Measurements from ENCODE around the gene AUNIP.
"Not testable (repeated sequence)": the region's sequence is repeated elsewhere in the genome, so short reads cannot be mapped to it uniquely, and the experiment has no call there.

AUNIP gene

GRCh38 chr1:25845664-25846063, 13.6 kb downstream of the AUNIP start:
- ATAC-seq (replicated peaks) (no peak), DNase-seq (no peak)
- Mint-ChIP-seq H3K36me3 (ENCODE audit: insufficient read depth) (no peaks in the 10 kb centered on the region), H3K9me3 (no peaks in the 10 kb centered on the region), H3K27ac (no peak overlapping the region), H3K4me1 (ENCODE audit: low read depth in 2 of 2) (no peaks in the 10 kb centered on the region), H3K4me3 (no peak overlapping the region), H3K27me3 (no peaks in the 10 kb centered on the region)

- Mint-ChIP-seq H3K36me3 (ENCODE audit: insufficient read depth) (no peaks in the 10 kb centered on the region), H3K4me3 (no peak overlapping the region), H3K27ac (no peak overlapping the region), H3K27me3 (no peaks in the 10 kb centered on the region), H3K4me1 (ENCODE audit: low read depth in 2 of 2) (no peaks in the 10 kb centered on the region), H3K9me3 (no peaks in the 10 kb centered on the region)
- no peak for ATAC-seq (replicated peaks)
- no peak for DNase-seq
Measured at GRCh38 chr1:25844536-25845337, 14.5 kb downstream of the AUNIP start.

- Mint-ChIP-seq H3K36me3 (ENCODE audit: insufficient read depth) (no peaks in the 10 kb centered on the region), H3K4me1 (ENCODE audit: low read depth in 2 of 2) (no peaks in the 10 kb centered on the region), H3K4me3 (no peak overlapping the region), H3K27me3 (no peaks in the 10 kb centered on the region), H3K9me3 (no peaks in the 10 kb centered on the region), H3K27ac (no peak overlapping the region)
- DNase-seq (no peak), ATAC-seq (replicated peaks) (no peak)
Measured at GRCh38 chr1:25843483-25843882, 15.8 kb downstream of the AUNIP start.

GRCh38 chr1:25839808-25840207, 19.4 kb downstream of the AUNIP start:
- not testable (repeated sequence) for DNase-seq; H3K27ac Mint-ChIP-seq; H3K4me3 Mint-ChIP-seq; ATAC-seq (replicated peaks); H3K9me3 Mint-ChIP-seq; H3K27me3 Mint-ChIP-seq; H3K4me1 Mint-ChIP-seq (ENCODE audit: low read depth in 2 of 2); H3K36me3 Mint-ChIP-seq (ENCODE audit: insufficient read depth)

- ATAC-seq (replicated peaks): no peak
- Mint-ChIP-seq H3K27ac (no peak overlapping the region), H3K27me3 (no peaks in the 10 kb centered on the region), H3K36me3 (ENCODE audit: insufficient read depth) (peaks cover 14% of the 10 kb centered on the region), H3K4me3 (no peak overlapping the region), H3K4me1 (ENCODE audit: low read depth in 2 of 2) (no peaks in the 10 kb centered on the region), H3K9me3 (no peaks in the 10 kb centered on the region)
- DNase-seq: no peak
Measured at GRCh38 chr1:25837262-25837875, 21.9 kb downstream of the AUNIP start.

- ATAC-seq (replicated peaks) (no peak), DNase-seq (no peak)
- Mint-ChIP-seq H3K27ac (peak overlapping the region in 1 of 2 donors; percentile 23), H3K4me1 (ENCODE audit: low read depth in 2 of 2) (no peaks in the 10 kb centered on the region), H3K4me3 (no peak overlapping the region), H3K9me3 (no peaks in the 10 kb centered on the region), H3K27me3 (no peaks in the 10 kb centered on the region), H3K36me3 (ENCODE audit: insufficient read depth) (peaks cover 14% of the 10 kb centered on the region)
Measured at GRCh38 chr1:25836695-25837094, 22.6 kb downstream of the AUNIP start.

GRCh38 chr1:25834894-25835293, 24.4 kb downstream of the AUNIP start:
- DNase-seq: no peak
- H3K27ac Mint-ChIP-seq: no peak overlapping the region
- no peaks in the 10 kb centered on the region for H3K9me3 Mint-ChIP-seq
- H3K4me3 Mint-ChIP-seq: no peak overlapping the region
- no peaks in the 10 kb centered on the region for H3K27me3 Mint-ChIP-seq
- peaks cover 29% of the 10 kb centered on the region for H3K36me3 Mint-ChIP-seq (ENCODE audit: insufficient read depth)
- H3K4me1 Mint-ChIP-seq (ENCODE audit: low read depth in 2 of 2): no peaks in the 10 kb centered on the region
- no peak for ATAC-seq (replicated peaks)

- H3K36me3 Mint-ChIP-seq (ENCODE audit: insufficient read depth): peaks cover 43% of the 10 kb centered on the region
- H3K4me3 Mint-ChIP-seq: no peak overlapping the region
- ATAC-seq (replicated peaks) (no peak), DNase-seq (no peak)
- H3K9me3 Mint-ChIP-seq: no peaks in the 10 kb centered on the region
- H3K27ac Mint-ChIP-seq: no peak overlapping the region
- peaks cover 0 to 2% of the 10 kb centered on the region in 2 donors for H3K4me1 Mint-ChIP-seq (ENCODE audit: low read depth in 2 of 2)
- H3K27me3 Mint-ChIP-seq: no peaks in the 10 kb centered on the region
Measured at GRCh38 chr1:25833158-25833557, 26.1 kb downstream of the AUNIP start.

GRCh38 chr1:25832336-25833037, 26.8 kb downstream of the AUNIP start:
- H3K36me3 Mint-ChIP-seq (ENCODE audit: insufficient read depth): peaks cover 46% of the 10 kb centered on the region
- ATAC-seq (replicated peaks) (no peak), DNase-seq (no peak)
- no peaks in the 10 kb centered on the region for H3K9me3 Mint-ChIP-seq
- peaks cover 0 to 2% of the 10 kb centered on the region in 2 donors for H3K4me1 Mint-ChIP-seq (ENCODE audit: low read depth in 2 of 2)
- no peaks in the 10 kb centered on the region for H3K27me3 Mint-ChIP-seq
- no peak overlapping the region for H3K27ac Mint-ChIP-seq
- no peak overlapping the region for H3K4me3 Mint-ChIP-seq

GRCh38 chr1:25831569-25832196, 27.6 kb downstream of the AUNIP start:
- DNase-seq (no peak), ATAC-seq (replicated peaks) (no peak)
- H3K27me3 Mint-ChIP-seq: no peaks in the 10 kb centered on the region
- H3K4me1 Mint-ChIP-seq (ENCODE audit: low read depth in 2 of 2): peaks cover 0 to 2% of the 10 kb centered on the region in 2 donors
- H3K27ac Mint-ChIP-seq: no peak overlapping the region
- no peak overlapping the region for H3K4me3 Mint-ChIP-seq
- H3K36me3 Mint-ChIP-seq (ENCODE audit: insufficient read depth): peaks cover 53% of the 10 kb centered on the region
- no peaks in the 10 kb centered on the region for H3K9me3 Mint-ChIP-seq

GRCh38 chr1:25829046-25829445, 30.2 kb downstream of the AUNIP start:
- no peaks in the 10 kb centered on the region for H3K9me3 Mint-ChIP-seq
- no peak overlapping the region for H3K27ac Mint-ChIP-seq

GRCh38 chr1:25828491-25828890, 30.8 kb downstream of the AUNIP start:
- H3K4me1 Mint-ChIP-seq (ENCODE audit: low read depth in 2 of 2): peaks cover 0 to 2% of the 10 kb centered on the region in 2 donors
- ATAC-seq (replicated peaks) (no peak), DNase-seq (no peak)
- no peak overlapping the region for H3K27ac Mint-ChIP-seq
- H3K36me3 Mint-ChIP-seq (ENCODE audit: insufficient read depth): peaks cover 50% of the 10 kb centered on the region
- no peaks in the 10 kb centered on the region for H3K27me3 Mint-ChIP-seq
- no peak overlapping the region for H3K4me3 Mint-ChIP-seq
- H3K9me3 Mint-ChIP-seq: no peaks in the 10 kb centered on the region

More at GRCh38 chr1:25829046-25829445, 30.2 kb downstream of the AUNIP start:
- H3K36me3 Mint-ChIP-seq (ENCODE audit: insufficient read depth): peaks cover 52% of the 10 kb centered on the region
- H3K4me3 Mint-ChIP-seq: no peak overlapping the region
- H3K27me3 Mint-ChIP-seq: no peaks in the 10 kb centered on the region
- DNase-seq (no peak), ATAC-seq (replicated peaks) (no peak)
- peaks cover 0 to 2% of the 10 kb centered on the region in 2 donors for H3K4me1 Mint-ChIP-seq (ENCODE audit: low read depth in 2 of 2)

GRCh38 chr1:25826571-25826970, 32.7 kb downstream of the AUNIP start:
- ATAC-seq (replicated peaks) (no peak), DNase-seq (no peak)
- Mint-ChIP-seq H3K9me3 (no peaks in the 10 kb centered on the region), H3K4me3 (no peak overlapping the region), H3K27ac (no peak overlapping the region), H3K4me1 (ENCODE audit: low read depth in 2 of 2) (peaks cover 8% of the 10 kb centered on the region in 2 donors), H3K36me3 (ENCODE audit: insufficient read depth) (peaks cover 44% of the 10 kb centered on the region), H3K27me3 (no peaks in the 10 kb centered on the region)

Data from effector memory CD8-positive, alpha-beta T cell (primary cell).